PFSK-1 (cell line): ENCODE data around the gene SLC22A13. TPM values are rescaled to one million over a fixed set of nuclear protein-coding genes. Genes with fewer than 3 reads are reported as not detected.

Experiments
- FOXP2 ChIP-seq: optimal IDR thresholded peaks from 2 replicates; pipeline ENCODE3; 2011; ENCODE audit warnings: borderline replicate concordance, control low read depth, inconsistent platforms; ENCODE audit not compliant: insufficient read depth; ENCODE audit errors: extremely low read length, extremely low read depth
- POLR2AphosphoS5 ChIP-seq: IDR thresholded peaks from 2 replicates; pipeline ENCODE4 v1.6.1; 2012; ENCODE audit warnings: low read depth, mild to moderate bottlenecking, control low read depth, low read length, moderate library complexity
- REST ChIP-seq, 2 experiments: IDR thresholded peaks; 2 replicates each; pipeline versions ENCODE4 v1.6.1 to v1.8.0; 2011 to 2012; ENCODE audit warnings: low read depth in 2 of 2, low read length in 2 of 2, control low read depth in 1 of 2, inconsistent platforms in 1 of 2, mild to moderate bottlenecking in 1 of 2, moderate library complexity in 1 of 2; ENCODE audit not compliant: insufficient read depth in 1 of 2
- SIN3A ChIP-seq: IDR thresholded peaks from 2 replicates; pipeline ENCODE4 v1.6.1; 2012; ENCODE audit warnings: mild to moderate bottlenecking, low read length, moderate library complexity, borderline replicate concordance; ENCODE audit not compliant: insufficient read depth
- TAF1 ChIP-seq: IDR thresholded peaks from 2 replicates; pipeline ENCODE4 v1.6.1; 2012; ENCODE audit warnings: low read length, control low read depth, borderline replicate concordance; ENCODE audit not compliant: insufficient read depth
- polyA plus RNA-seq: library from polyadenylated mRNA; unstranded; fragments of >200 nt; gene quantifications from one replicate; pipeline ENCODE4 v1.2.1, GENCODE V29; 2012; ENCODE audit warnings: low read depth, missing spikeins; ENCODE audit not compliant: insufficient read length

Gene SLC22A13
- not detected for polyA plus RNA-seq

- TF ChIP-seq REST (IDR thresholded peaks at IDR 0.05; ENCODE audit: insufficient read depth in 1 of 2, low read depth in 2 of 2, low read length in 2 of 2) (no peak), SIN3A (no peak), POLR2AphosphoS5 (no peak), FOXP2 (no peak), TAF1 (no peak)
These were observed at the start of gene SLC22A13 for GRCh38 chr3:38265604-38266307. TSS of gene SLC22A13 (plus strand) at chr3:38265812. CDS start at chr3:38265861, 49 bp downstream.

GRCh38 chr3:38219609-38220197, 45.9 kb upstream of the SLC22A13 start:
- TF ChIP-seq REST (IDR thresholded peaks at IDR 0.05; ENCODE audit: insufficient read depth in 1 of 2, low read depth in 2 of 2, low read length in 2 of 2) (no peak), FOXP2 (no peak), SIN3A (no peak), TAF1 (no peak), POLR2AphosphoS5 (no peak)

- TF ChIP-seq REST (IDR thresholded peaks at IDR 0.05; ENCODE audit: insufficient read depth in 1 of 2, low read depth in 2 of 2, low read length in 2 of 2), result no peak
- no peak for TF ChIP-seq TAF1
- no peak for TF ChIP-seq FOXP2
- TF ChIP-seq SIN3A, result no peak
- no peak for TF ChIP-seq POLR2AphosphoS5
These were observed 44.6 kb upstream of the SLC22A13 start for GRCh38 chr3:38221005-38221404.

GRCh38 chr3:38222032-38222634, 43.5 kb upstream of the SLC22A13 start:
- TF ChIP-seq FOXP2, result no peak
- no peak for TF ChIP-seq TAF1
- TF ChIP-seq POLR2AphosphoS5, result no peak
- no peak for TF ChIP-seq REST (IDR thresholded peaks at IDR 0.05; ENCODE audit: insufficient read depth in 1 of 2, low read depth in 2 of 2, low read length in 2 of 2)
- no peak for TF ChIP-seq SIN3A
